NCI-H446 (cell line): ENCODE data around the gene PCYT2.

Experiments
- DNase-seq, 2 experiments: peaks; one replicate each; lab custom pipeline; 2025; lab: John Stamatoyannopoulos, UW

PCYT2 gene

GRCh38 chr17:81852237-81852636 lies 59.0 kb downstream of the PCYT2 start:
- DNase-seq: no peak

GRCh38 chr17:81851423-81851822 lies 59.8 kb downstream of the PCYT2 start:
- no peak for DNase-seq
